Tibial artery (tissue), 4 donors: ENCODE measurements around the gene CYP3A5.
"Not testable (repeated sequence)": the region's sequence is repeated elsewhere in the genome, so short reads cannot be mapped to it uniquely, and the experiment has no call there.

Experiments
- DNase-seq, 2 donors: peaks; one replicate each; pipeline ENCODE4 v3.0.0-alpha.2; 2019
- H3K27ac ChIP-seq, 2 donors: fragments of 200-600 bp; sonication (generic) in 1 of 2; 1 replicate in 1 of 2; 2 replicates in 1 of 2; pipeline ENCODE4 v1.5.1; 2018 to 2019; ENCODE audit warnings: mild to moderate bottlenecking in 1 of 2
- H3K27me3 ChIP-seq, 2 donors: fragments of 200-600 bp; sonication (generic) in 1 of 2; one replicate each; pipeline versions ENCODE4 v1.5.1 to v1.6.0; 2016 to 2019
- H3K36me3 ChIP-seq, 3 donors: fragments of 200-600 bp; sonication (generic) in 2 of 3; one replicate each; pipeline ENCODE4 v1.5.1; 2016 to 2019; ENCODE audit warnings: mild to moderate bottlenecking in 2 of 3
- H3K4me1 ChIP-seq, 4 donors: fragments of 200-600 bp; sonication (generic) in 2 of 4; 1 replicate in 3 of 4; 2 replicates in 1 of 4; pipeline ENCODE4 v1.5.1; 2016 to 2019
- H3K4me3 ChIP-seq, 2 donors: fragments of 200-600 bp; sonication (generic) in 1 of 2; 1 replicate in 1 of 2; 2 replicates in 1 of 2; pipeline ENCODE4 v1.5.1; 2018 to 2019; ENCODE audit warnings: mild to moderate bottlenecking in 2 of 2
- H3K9me3 ChIP-seq, 3 donors: fragments of 200-600 bp; sonication (generic) in 1 of 3; one replicate each; pipeline ENCODE4 v1.5.1; 2016 to 2019
- CTCF ChIP-seq, 2 experiments: fragments of 200-600 bp in 1 of 2; fragments of 450-650 bp in 1 of 2; IDR thresholded peaks; one replicate each; pipeline ENCODE4 v1.5.1; 2017 to 2019; ENCODE audit warnings: antibody characterized with exemption in 2 of 2, mild to moderate bottlenecking in 1 of 2, moderate library complexity in 1 of 2
- intact Hi-C: fragments of 100-400 bp; cut with DNase I; formaldehyde crosslinking; loops from one replicate; pipeline ENCODE4 v1.15.0; 2023; ENCODE audit warnings: low total_unique reads

Gene CYP3A5

DNA sequence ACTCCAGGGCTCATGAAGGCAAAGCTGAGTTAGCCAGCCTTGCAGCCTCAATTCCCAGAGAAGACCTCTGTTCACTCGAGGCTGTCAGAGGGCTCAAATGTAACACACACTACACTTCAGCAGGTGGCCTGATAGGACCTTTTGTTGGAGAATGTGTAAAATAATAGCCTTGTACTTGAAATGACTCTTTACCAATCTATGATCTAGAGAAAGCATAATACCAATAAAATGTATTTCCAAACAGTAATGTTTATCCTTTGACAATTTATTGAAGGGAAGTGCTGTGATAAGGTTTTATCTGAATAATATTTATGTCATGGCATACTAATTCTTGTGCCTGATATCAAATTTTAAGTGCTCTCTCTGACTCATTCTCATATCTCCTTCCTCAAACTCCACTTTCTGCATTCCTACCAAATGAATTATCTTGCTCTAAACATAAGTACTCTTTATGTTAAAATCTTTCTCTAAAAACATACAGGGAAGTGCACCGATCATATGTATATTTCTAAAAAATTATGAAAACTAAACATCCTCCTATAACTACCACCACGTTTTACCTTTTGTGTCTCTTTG lies 34.3 kb upstream of the CYP3A5 start:
- H3K27ac ChIP-seq, result no peak overlapping the region
- no peak for DNase-seq
- peaks cover 0 to 4% (median 0%) of the 10 kb centered on the region in 3 donors for H3K9me3 ChIP-seq
- no peak for TF ChIP-seq CTCF (IDR thresholded peaks at IDR 0.05)
- H3K36me3 ChIP-seq, result peaks cover 0 to 3% (median 2%) of the 10 kb centered on the region in 3 donors
- H3K4me1 ChIP-seq, result no peaks in the 10 kb centered on the region
- intact Hi-C loops, result no loop called here
- H3K4me3 ChIP-seq, result no peak overlapping the region
- H3K27me3 ChIP-seq, result no peaks in the 10 kb centered on the region

DNA sequence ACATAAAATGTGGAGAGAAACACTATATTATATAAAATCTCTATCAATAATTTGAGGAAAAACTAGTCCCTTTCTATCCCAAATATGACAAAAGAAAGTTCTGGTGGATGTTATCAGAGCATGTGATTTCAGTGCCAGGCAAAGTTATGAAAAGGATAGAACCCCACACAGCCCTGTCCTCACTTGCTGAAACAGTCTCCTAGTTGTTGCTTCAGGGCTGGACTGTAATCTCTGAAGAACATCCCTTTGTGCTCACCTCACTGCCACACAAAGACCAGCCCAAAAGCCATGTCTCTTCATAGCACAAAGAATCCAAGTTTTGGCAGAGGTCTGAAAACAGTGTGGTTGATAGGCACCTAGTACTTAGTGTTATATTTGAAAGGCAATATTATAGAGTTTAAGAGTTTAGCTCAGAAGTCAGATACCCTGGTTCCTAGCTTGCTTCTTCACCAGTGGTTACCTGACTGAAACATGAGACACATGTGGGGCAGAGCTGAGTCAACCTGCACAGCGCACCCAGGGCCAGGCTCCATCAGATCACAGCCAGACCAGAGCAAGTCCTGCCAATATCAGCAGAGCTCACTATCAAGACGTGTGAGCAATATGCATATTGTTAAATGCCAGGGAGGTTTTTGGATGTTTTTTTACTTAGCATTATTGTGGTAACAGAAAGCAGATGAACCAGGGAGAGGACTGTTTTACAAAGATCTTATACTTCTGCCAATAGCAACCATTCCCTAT lies 30.2 kb upstream of the CYP3A5 start:
- no peak for TF ChIP-seq CTCF (IDR thresholded peaks at IDR 0.05)
- no peak overlapping the region for H3K4me3 ChIP-seq
- peaks cover 16 to 25% (median 24%) of the 10 kb centered on the region in 3 donors for H3K36me3 ChIP-seq
- no peaks in the 10 kb centered on the region for H3K4me1 ChIP-seq
- peaks cover 0 to 27% (median 13%) of the 10 kb centered on the region in 3 donors for H3K9me3 ChIP-seq
- DNase-seq, result no peak
- no peak overlapping the region for H3K27ac ChIP-seq
- intact Hi-C loops, result no loop called here
- H3K27me3 ChIP-seq, result no peaks in the 10 kb centered on the region

DNA sequence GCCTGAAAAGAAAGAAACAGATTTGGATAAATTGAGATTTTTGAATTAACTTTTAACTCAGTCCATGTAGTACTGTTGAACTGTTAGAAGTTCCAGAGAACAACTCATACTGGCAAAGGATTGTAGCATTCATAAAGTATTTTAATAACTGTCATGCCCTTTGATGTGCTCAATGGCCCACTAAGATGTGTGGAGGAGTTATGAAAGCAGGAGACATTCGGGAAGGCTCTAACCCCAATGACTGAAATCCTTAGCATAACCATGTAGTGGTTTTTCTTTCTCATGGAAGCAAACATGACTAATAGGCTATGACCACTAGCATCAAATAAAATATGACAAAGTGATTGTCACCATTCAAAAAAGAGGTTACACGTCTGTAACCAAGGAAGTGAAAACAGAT lies 29.5 kb upstream of the CYP3A5 start:
- Histone ChIP-seq H3K4me1 (no peaks in the 10 kb centered on the region), H3K9me3 (peaks cover 0 to 27% (median 9%) of the 10 kb centered on the region in 3 donors), H3K27ac (no peak overlapping the region), H3K36me3 (peaks cover 16 to 25% (median 24%) of the 10 kb centered on the region in 3 donors), H3K4me3 (no peak overlapping the region), H3K27me3 (no peaks in the 10 kb centered on the region)
- intact Hi-C loops, result no loop called here
- TF ChIP-seq CTCF (IDR thresholded peaks at IDR 0.05), result no peak
- no peak for DNase-seq

- DNase-seq, result no peak
- H3K9me3 ChIP-seq, result peaks cover 0 to 27% (median 15%) of the 10 kb centered on the region in 3 donors
- intact Hi-C loops, result no loop called here
- no peak for TF ChIP-seq CTCF (IDR thresholded peaks at IDR 0.05)
- peaks cover 16 to 25% (median 24%) of the 10 kb centered on the region in 3 donors for H3K36me3 ChIP-seq
- H3K27ac ChIP-seq, result no peak overlapping the region
- no peak overlapping the region for H3K4me3 ChIP-seq
- no peaks in the 10 kb centered on the region for H3K4me1 ChIP-seq
- no peaks in the 10 kb centered on the region for H3K27me3 ChIP-seq
These were observed 27.3 kb upstream of the CYP3A5 start for GRCh38 chr7:99707096-99707495.

- intact Hi-C loops, result no loop called here
- no peak for TF ChIP-seq CTCF (IDR thresholded peaks at IDR 0.05)
- Histone ChIP-seq H3K27ac (no peak overlapping the region), H3K9me3 (peaks cover 0 to 7% (median 0%) of the 10 kb centered on the region in 3 donors), H3K4me3 (no peak overlapping the region), H3K4me1 (no peaks in the 10 kb centered on the region), H3K27me3 (no peaks in the 10 kb centered on the region), H3K36me3 (no peaks in the 10 kb centered on the region)
- DNase-seq, result no peak
These were observed 20.1 kb upstream of the CYP3A5 start for GRCh38 chr7:99699946-99700345.

- intact Hi-C loops, H3K36me3 ChIP-seq, H3K9me3 ChIP-seq, H3K27ac ChIP-seq, H3K27me3 ChIP-seq, DNase-seq, H3K4me1 ChIP-seq, H3K4me3 ChIP-seq: not testable (repeated sequence)
These were observed 19.3 kb upstream of the CYP3A5 start for GRCh38 chr7:99698867-99699730.
